Mucosa of gallbladder (tissue), 1 donor: ENCODE measurements around the gene LARP4B. TPM values are rescaled to one million over a fixed set of nuclear protein-coding genes. Genes with fewer than 3 reads are reported as not detected.

ENCODE experiments used
- DNase-seq: peaks from one replicate; pipeline ENCODE4 v3.0.0-alpha.2; 2020; ENCODE audit warnings: low spot score
- total RNA-seq: library from RNA; stranded (reverse); gene quantifications from one replicate; pipeline ENCODE4 v1.2.1, GENCODE V29; 2021
- donor health status: DM: no; HTN: no; CAD: no.

Gene LARP4B
- total RNA-seq, 1 donor from 2014 or later: 98.6 TPM

GRCh38 chr10:867807-868206 lies 63.7 kb downstream of the LARP4B start:
- DNase-seq: no peak

GRCh38 chr10:866577-866941 lies 64.9 kb downstream of the LARP4B start:
- DNase-seq: no peak

GRCh38 chr10:865924-866576 lies 65.5 kb downstream of the LARP4B start:
- no peak for DNase-seq

GRCh38 chr10:865257-865656 lies 66.2 kb downstream of the LARP4B start:
- DNase-seq: no peak

GRCh38 chr10:860519-860918 lies 71.0 kb downstream of the LARP4B start:
- DNase-seq: no peak

GRCh38 chr10:856416-857157 lies 74.9 kb downstream of the LARP4B start:
- no peak for DNase-seq

GRCh38 chr10:855671-856070 lies 75.8 kb downstream of the LARP4B start:
- DNase-seq: no peak

- DNase-seq: no peak
These were observed 76.4 kb downstream of the LARP4B start for GRCh38 chr10:855079-855478.

GRCh38 chr10:853017-853416 lies 78.5 kb downstream of the LARP4B start:
- DNase-seq: no peak

GRCh38 chr10:852386-852785 lies 79.1 kb downstream of the LARP4B start:
- no peak for DNase-seq

GRCh38 chr10:851901-852300 lies 79.6 kb downstream of the LARP4B start:
- no peak for DNase-seq

- no peak for DNase-seq
These were observed 81.4 kb downstream of the LARP4B start for GRCh38 chr10:850093-850492.

GRCh38 chr10:847868-848267 lies 83.6 kb downstream of the LARP4B start:
- no peak for DNase-seq

GRCh38 chr10:846126-846685 lies 85.3 kb downstream of the LARP4B start:
- no peak for DNase-seq

GRCh38 chr10:845526-845925 lies 86.0 kb downstream of the LARP4B start:
- no peak for DNase-seq

GRCh38 chr10:844552-844951 lies 87.0 kb downstream of the LARP4B start:
- DNase-seq: no peak

GRCh38 chr10:843703-844102 lies 87.8 kb downstream of the LARP4B start:
- DNase-seq: no peak

GRCh38 chr10:842795-843194 lies 88.7 kb downstream of the LARP4B start:
- no peak for DNase-seq

GRCh38 chr10:841535-841934 lies 90.0 kb downstream of the LARP4B start:
- no peak for DNase-seq

- no peak for DNase-seq
These were observed 91.8 kb downstream of the LARP4B start for GRCh38 chr10:839550-840205.

GRCh38 chr10:836782-837181 lies 94.7 kb downstream of the LARP4B start:
- DNase-seq: no peak

GRCh38 chr10:834493-834892 lies 97.0 kb downstream of the LARP4B start:
- no peak for DNase-seq

GRCh38 chr10:829241-829640 lies 102.3 kb downstream of the LARP4B start:
- DNase-seq: no peak
